Measurements from ENCODE around the gene RASSF8. TPM values are rescaled to one million over a fixed set of nuclear protein-coding genes. Genes with fewer than 3 reads are reported as not detected.
A peak's percentile ranks its signal among the peaks of the same experiment; 100 is the strongest.

The RASSF8 gene
- total RNA-seq, 3 donors from 2014 or later: 3.2 to 109 (median 8.0) TPM

GRCh38 chr12:25950329-25951115 is 8.0 kb upstream of the RASSF8 start:
- no peaks in the 10 kb centered on the region for H3K9me3 ChIP-seq
- DNase-seq: no peak
- TF ChIP-seq, protein P1, sequence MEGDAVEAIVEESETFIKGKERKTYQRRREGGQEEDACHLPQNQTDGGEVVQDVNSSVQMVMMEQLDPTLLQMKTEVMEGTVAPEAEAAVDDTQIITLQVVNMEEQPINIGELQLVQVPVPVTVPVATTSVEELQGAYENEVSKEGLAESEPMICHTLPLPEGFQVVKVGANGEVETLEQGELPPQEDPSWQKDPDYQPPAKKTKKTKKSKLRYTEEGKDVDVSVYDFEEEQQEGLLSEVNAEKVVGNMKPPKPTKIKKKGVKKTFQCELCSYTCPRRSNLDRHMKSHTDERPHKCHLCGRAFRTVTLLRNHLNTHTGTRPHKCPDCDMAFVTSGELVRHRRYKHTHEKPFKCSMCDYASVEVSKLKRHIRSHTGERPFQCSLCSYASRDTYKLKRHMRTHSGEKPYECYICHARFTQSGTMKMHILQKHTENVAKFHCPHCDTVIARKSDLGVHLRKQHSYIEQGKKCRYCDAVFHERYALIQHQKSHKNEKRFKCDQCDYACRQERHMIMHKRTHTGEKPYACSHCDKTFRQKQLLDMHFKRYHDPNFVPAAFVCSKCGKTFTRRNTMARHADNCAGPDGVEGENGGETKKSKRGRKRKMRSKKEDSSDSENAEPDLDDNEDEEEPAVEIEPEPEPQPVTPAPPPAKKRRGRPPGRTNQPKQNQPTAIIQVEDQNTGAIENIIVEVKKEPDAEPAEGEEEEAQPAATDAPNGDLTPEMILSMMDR (IDR thresholded peaks at IDR 0.05): no peak
- no peak for ATAC-seq
- H3K4me1 ChIP-seq (ENCODE audit: low read depth): no peaks in the 10 kb centered on the region
- intact Hi-C loops (cut with DNase I, micrococcal nuclease): no loop called here
- no peak overlapping the region for H3K4me3 ChIP-seq
- no peaks in the 10 kb centered on the region for H3K36me3 ChIP-seq (ENCODE audit: low read depth)

DNA sequence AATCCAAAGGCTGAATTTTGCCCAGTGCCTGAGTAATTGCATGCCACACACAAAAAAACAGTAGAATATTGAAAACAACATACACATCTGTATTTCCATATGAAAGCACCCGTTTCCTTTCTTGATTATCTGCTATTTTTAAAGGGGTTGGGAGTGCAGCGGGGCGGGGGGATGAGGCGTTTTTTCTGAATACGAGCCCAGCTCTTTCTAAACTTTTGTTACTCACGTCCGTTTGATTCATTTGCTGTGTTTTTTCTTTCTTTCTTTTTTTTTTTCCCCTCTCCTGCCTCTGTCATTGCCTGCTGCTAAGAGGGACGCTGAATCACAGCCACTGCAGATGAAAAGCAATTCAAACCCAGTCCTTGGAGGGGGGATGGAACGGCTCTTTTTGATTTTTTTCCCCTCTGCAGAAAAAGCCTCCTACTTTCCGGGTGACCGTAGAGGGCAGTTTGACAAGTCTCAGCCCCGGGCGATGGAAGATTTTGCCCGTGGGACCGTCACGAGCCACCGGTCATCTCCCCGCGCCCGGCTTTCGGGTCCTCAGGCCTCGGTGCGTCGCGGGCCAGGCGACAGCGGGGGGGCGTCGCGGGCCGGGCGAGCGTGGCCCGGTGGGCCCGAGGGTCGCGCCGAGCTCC is 572 bp upstream of the RASSF8 start:
- ATAC-seq: peak; percentile 26
- H3K9me3 ChIP-seq: no peaks in the 10 kb centered on the region
- DNase-seq: no peak
- H3K36me3 ChIP-seq (ENCODE audit: low read depth): no peaks in the 10 kb centered on the region
- intact Hi-C loops (cut with DNase I, micrococcal nuclease): loop anchor here in 1 of 2 donors (5.0 kb wide), 1 partner anchor 164 kb away; no protein-coding TSS in a partner anchor
- TF ChIP-seq, protein P1 (IDR thresholded peaks at IDR 0.05): no peak
- H3K4me3 ChIP-seq: peak overlapping the region; percentile 19
- peaks cover 9% of the 10 kb centered on the region for H3K4me1 ChIP-seq (ENCODE audit: low read depth)

GRCh38 chr12:25959071-25959961 is 834 bp downstream of the RASSF8 start:
- Histone ChIP-seq H3K9me3 (no peaks in the 10 kb centered on the region), H3K36me3 (ENCODE audit: low read depth) (no peaks in the 10 kb centered on the region), H3K4me3 (peak overlapping the region; percentile 34), H3K4me1 (ENCODE audit: low read depth) (peaks cover 9% of the 10 kb centered on the region)
- peak; percentile 22 for ATAC-seq
- TF ChIP-seq, protein P1 (IDR thresholded peaks at IDR 0.05): no peak
- DNase-seq: peak; percentile 25 to 60 (median 55)
- intact Hi-C loops (cut with DNase I, micrococcal nuclease): loop anchor here in 1 of 2 donors (5.0 kb wide), 1 partner anchor 163 kb away; no protein-coding TSS in a partner anchor

- H3K9me3 ChIP-seq: no peaks in the 10 kb centered on the region
- H3K4me1 ChIP-seq (ENCODE audit: low read depth): peaks cover 9% of the 10 kb centered on the region
- ATAC-seq (no peak), DNase-seq (no peak)
- no peak overlapping the region for H3K4me3 ChIP-seq
- H3K36me3 ChIP-seq (ENCODE audit: low read depth): no peaks in the 10 kb centered on the region
- TF ChIP-seq, protein P1 (IDR thresholded peaks at IDR 0.05): no peak
- intact Hi-C loops (cut with DNase I, micrococcal nuclease): loop anchor here in 1 of 2 donors (10.0 kb wide), 1 partner anchor 65 kb away; no protein-coding TSS in a partner anchor
These were observed 1.7 kb downstream of the RASSF8 start for GRCh38 chr12:25960143-25960542.

- H3K4me3 ChIP-seq: no peak overlapping the region
- intact Hi-C loops (cut with DNase I, micrococcal nuclease): loop anchor here in 1 of 2 donors (10.0 kb wide), 1 partner anchor 64 kb away; no protein-coding TSS in a partner anchor
- no peaks in the 10 kb centered on the region for H3K36me3 ChIP-seq (ENCODE audit: low read depth)
- H3K9me3 ChIP-seq: no peaks in the 10 kb centered on the region
- peaks cover 9% of the 10 kb centered on the region for H3K4me1 ChIP-seq (ENCODE audit: low read depth)
- DNase-seq (no peak), ATAC-seq (no peak)
- TF ChIP-seq, protein P1 (IDR thresholded peaks at IDR 0.05): no peak
These were observed 2.5 kb downstream of the RASSF8 start for GRCh38 chr12:25960961-25961360.
